Measurements from ENCODE around the gene SPHK2. TPM values are rescaled to one million over a fixed set of nuclear protein-coding genes. Genes with fewer than 3 reads are reported as not detected.

SPHK2 gene
- polyA plus RNA-seq, 1 of the 3 experiments (the other 2 are of a cell fraction) = 14.8 TPM

GRCh38 chr19:48591021-48591420 is 28.3 kb upstream of the SPHK2 start:
- H4K20me1 ChIP-seq (ENCODE audit: insufficient read depth) = no peaks in the 10 kb centered on the region
- no peak overlapping the region for H3K4me2 ChIP-seq
- H3K36me3 ChIP-seq (replicated peaks in 1 of 2; ENCODE audit: control insufficient read depth in 1 of 2, insufficient read depth in 2 of 2, low read length in 1 of 2) = no peaks in the 10 kb centered on the region
- no peaks in the 10 kb centered on the region for H3K9me3 ChIP-seq
- DNase-seq = no peak
- H3K27me3 ChIP-seq (ENCODE audit: insufficient read depth) = no peaks in the 10 kb centered on the region
- no peak overlapping the region for H3K9ac ChIP-seq
- H3K4me1 ChIP-seq (ENCODE audit: control insufficient read depth in 1 of 2, insufficient read depth in 2 of 2, low read depth in 1 of 2, low read length in 1 of 2) = no peaks in the 10 kb centered on the region; a peak in 1 of 4 replicates
- H3F3A ChIP-seq (replicated peaks; ENCODE audit: insufficient read depth) = peaks cover 13% of the 10 kb centered on the region
- H3K9me2 ChIP-seq = no peaks in the 10 kb centered on the region
- H3K27ac ChIP-seq (ENCODE audit: low read depth in 2 of 2, low read length in 1 of 2) = no peak overlapping the region
- H3K4me3 ChIP-seq (ENCODE audit: low read depth in 2 of 2, low read length in 1 of 2) = no peak overlapping the region
- ChIA-PET POLR2A (no interaction called here), CTCF (interaction anchor here (3.6 to 9.2 kb wide), 2 partner anchors 20 to 97 kb away, joined by 72 to 230 read pairs; partner anchors contain the start of gene FAM83E)
- WGBS (ENCODE audit: low lambda C conversion rate) = 89% methylated on average over 5 of the region's 5 CpGs
- H2AFZ ChIP-seq (ENCODE audit: low read depth) = no peak overlapping the region
- H3K79me2 ChIP-seq (ENCODE audit: insufficient read depth) = no peaks in the 10 kb centered on the region
- TF ChIP-seq RCOR1 (IDR thresholded peaks at IDR 0.05; ENCODE audit: low read length) (no peak), EP300 (IDR thresholded peaks at IDR 0.05; ENCODE audit: borderline replicate concordance in 1 of 2, low read depth in 1 of 2, low read length in 1 of 2) (no peak), GATA2 (CRISPR knock-in tag; IDR thresholded peaks at IDR 0.05) (no peak), MEF2A (IDR thresholded peaks at IDR 0.05; ENCODE audit: borderline replicate concordance, low read depth) (no peak), ZBTB33 (IDR thresholded peaks at IDR 0.05; ENCODE audit: borderline replicate concordance, low read depth) (no peak), NRF1 (IDR thresholded peaks at IDR 0.05; ENCODE audit: low read depth, low read length) (no peak), GABPA (IDR thresholded peaks at IDR 0.05; ENCODE audit: low read depth) (no peak), PBX3 (IDR thresholded peaks at IDR 0.05) (no peak), MXI1 (IDR thresholded peaks at IDR 0.05; ENCODE audit: low read depth, low read length) (no peak), EZH2phosphoT487 (IDR thresholded peaks at IDR 0.05; ENCODE audit: borderline replicate concordance, low read depth) (no peak), FOSL2 (IDR thresholded peaks at IDR 0.05; ENCODE audit: borderline replicate concordance, low read depth) (no peak), RAD21 (IDR thresholded peaks at IDR 0.05; ENCODE audit: low read length) (no peak), RXRA (IDR thresholded peaks at IDR 0.05; ENCODE audit: borderline replicate concordance, low read depth) (no peak), JUND (IDR thresholded peaks at IDR 0.05) (no peak), TCF12 (IDR thresholded peaks at IDR 0.05) (no peak), TEAD4 (IDR thresholded peaks at IDR 0.05; ENCODE audit: borderline replicate concordance, insufficient read depth) (no peak), ELF1 (IDR thresholded peaks at IDR 0.05) (no peak), SIN3A (IDR thresholded peaks at IDR 0.05; ENCODE audit: borderline replicate concordance, low read depth, low read length) (no peak), CHD2 (IDR thresholded peaks at IDR 0.05; ENCODE audit: low read length, partially characterized antibody) (no peak)

Data from SK-N-SH (cell line).